Prostate gland (tissue), 2 donors: ENCODE data around the gene TESMIN. TPM values are rescaled to one million over a fixed set of nuclear protein-coding genes. Genes with fewer than 3 reads are reported as not detected.

Experiments used
- DNase-seq: peaks from one replicate; pipeline ENCODE4 v3.0.0-alpha.2; 2019; ENCODE audit warnings: low spot score
- H3K27ac ChIP-seq, 2 donors: fragments of 200-600 bp; sonication (generic); 2 replicates each; pipeline ENCODE4 v1.5.1; 2017 to 2019
- H3K27me3 ChIP-seq: fragments of 200-600 bp; sonication (generic); replicated peaks from 2 replicates; pipeline ENCODE4 v1.5.1; 2019; ENCODE audit not compliant: insufficient read depth
- H3K36me3 ChIP-seq, 2 donors: fragments of 200-600 bp; sonication (generic); 1 replicate in 1 of 2; 2 replicates in 1 of 2; pipeline versions ENCODE4 v1.5.1 to v1.8.1; 2017 to 2019
- H3K4me1 ChIP-seq: fragments of 200-600 bp; sonication (generic); replicated peaks from 2 replicates; pipeline ENCODE4 v1.5.1; 2019
- H3K4me3 ChIP-seq, 2 donors: fragments of 200-600 bp; sonication (generic); 2 replicates each; pipeline ENCODE4 v1.5.1; 2017 to 2019
- H3K9me3 ChIP-seq: fragments of 200-600 bp; sonication (generic); 2 replicates; pipeline ENCODE4 v1.5.1; 2017
- CTCF ChIP-seq, 4 experiments: fragments of 200-600 bp in 2 of 4; fragments of 450-650 bp in 2 of 4; sonication (generic) in 2 of 4; IDR thresholded peaks; 1 replicate in 3 of 4; 2 replicates in 1 of 4; pipeline ENCODE4 v1.5.1; 2016 to 2019; ENCODE audit warnings: antibody characterized with exemption in 4 of 4, mild to moderate bottlenecking in 2 of 4, moderate library complexity in 2 of 4
- POLR2A ChIP-seq: fragments of 450-650 bp; IDR thresholded peaks from one replicate; pipeline ENCODE4 v1.6.1; 2016; ENCODE audit warnings: antibody characterized with exemption, mild to moderate bottlenecking
- POLR2AphosphoS5 ChIP-seq: sonication (generic); formaldehyde crosslinking; IDR thresholded peaks from one replicate; pipeline ENCODE4 v1.6.1; 2017; ENCODE audit warnings: antibody characterized with exemption
- WGBS: methylation state at CpG from one replicate; pipeline ENCODE4 v1.1.5; 2018; 5-methylcytosine and 5-hydroxymethylcytosine counted together
- intact Hi-C: fragments of 100-400 bp; cut with DNase I; formaldehyde crosslinking; loops from one replicate; pipeline ENCODE4 v1.14.2; 2022
- total RNA-seq, 2 donors: library from RNA; depleted of rRNA; stranded (reverse); fragments of >200 nt; gene quantifications; one replicate each; pipeline ENCODE4 v1.1.0, GENCODE V29; 2016

The TESMIN gene
- total RNA-seq, 2 donors from 2014 or later = 20.6 to 24.5 TPM

DNA sequence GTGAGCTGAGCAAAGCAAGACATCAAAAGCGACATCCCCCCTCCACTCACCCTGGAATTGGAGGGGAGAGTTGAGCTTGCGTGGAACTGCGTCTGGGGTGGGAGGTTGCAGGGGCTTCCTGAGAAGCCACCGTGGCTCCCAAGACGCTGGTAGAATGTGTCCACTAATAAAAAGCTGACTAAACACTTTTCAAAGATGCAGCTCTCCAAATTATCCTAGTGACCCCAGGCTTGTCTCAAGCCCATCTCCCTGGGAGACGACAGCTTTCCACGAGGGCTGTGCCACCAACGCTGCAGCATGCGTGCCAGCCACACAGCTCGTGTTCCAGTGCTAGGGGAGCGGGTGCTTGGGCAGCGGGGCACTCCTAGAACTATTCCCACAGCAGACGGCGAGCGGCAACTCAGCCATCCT is 73.3 kb downstream of the TESMIN start:
- Histone ChIP-seq H3K9me3 (no peaks in the 10 kb centered on the region), H3K27ac (no peak overlapping the region), H3K27me3 (no peaks in the 10 kb centered on the region), H3K36me3 (no peaks in the 10 kb centered on the region), H3K4me3 (no peak overlapping the region), H3K4me1 (no peaks in the 10 kb centered on the region)
- TF ChIP-seq POLR2A = no peak
- no peak for TF ChIP-seq POLR2AphosphoS5
- no peak for TF ChIP-seq CTCF (IDR thresholded peaks at IDR 0.05)
- intact Hi-C loops = no loop called here
- DNase-seq = no peak
- 75% methylated on average over 15 of the region's 15 CpGs for WGBS

- no peaks in the 10 kb centered on the region for H3K4me1 ChIP-seq
- TF ChIP-seq POLR2A (no peak), CTCF (IDR thresholded peaks at IDR 0.05) (no peak), POLR2AphosphoS5 (no peak)
- 14% methylated on average over 5 of the region's 6 CpGs for WGBS
- intact Hi-C loops = no loop called here
- H3K36me3 ChIP-seq = no peaks in the 10 kb centered on the region
- no peak for DNase-seq
- H3K9me3 ChIP-seq = no peaks in the 10 kb centered on the region
- H3K4me3 ChIP-seq = no peak overlapping the region
- no peak overlapping the region for H3K27ac ChIP-seq
- H3K27me3 ChIP-seq = no peaks in the 10 kb centered on the region
Measured at GRCh38 chr11:68677432-68677831, 73.9 kb downstream of the TESMIN start.

DNA sequence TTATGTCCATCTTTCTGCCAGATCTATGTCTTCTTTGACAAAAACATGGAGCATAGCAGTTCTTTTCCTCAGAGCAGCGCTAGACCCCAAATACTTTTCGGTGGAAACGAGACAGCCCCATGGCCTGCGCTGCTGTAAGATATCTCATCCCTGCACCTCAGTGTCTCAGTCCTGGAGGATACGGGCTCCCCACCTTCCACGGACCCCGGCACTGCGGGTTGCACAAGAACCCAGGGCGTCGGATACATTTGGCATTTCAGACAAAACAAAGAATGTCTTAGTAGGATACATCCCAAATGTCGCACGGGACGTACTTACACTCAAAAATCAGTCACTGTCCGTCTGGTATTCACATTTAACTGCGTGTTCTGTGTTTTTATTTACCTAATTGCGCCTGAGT is 76.9 kb downstream of the TESMIN start:
- H3K4me3 ChIP-seq = no peak overlapping the region
- DNase-seq = no peak

GRCh38 chr11:68673991-68674390 is 77.3 kb downstream of the TESMIN start:
- Histone ChIP-seq H3K4me1 (no peaks in the 10 kb centered on the region), H3K9me3 (no peaks in the 10 kb centered on the region), H3K36me3 (no peaks in the 10 kb centered on the region), H3K27me3 (no peaks in the 10 kb centered on the region), H3K27ac (no peak overlapping the region), H3K4me3 (no peak overlapping the region)
- DNase-seq = no peak
- 90% methylated on average over 11 of the region's 11 CpGs for WGBS
- TF ChIP-seq POLR2AphosphoS5 (no peak), POLR2A (no peak), CTCF (IDR thresholded peaks at IDR 0.05) (no peak)
- intact Hi-C loops = no loop called here

More for the DNA sequence above, 76.9 kb downstream of the TESMIN start:
- WGBS = 93% methylated on average over 16 of the region's 16 CpGs
- intact Hi-C loops = no loop called here
- Histone ChIP-seq H3K36me3 (no peaks in the 10 kb centered on the region), H3K27me3 (no peaks in the 10 kb centered on the region), H3K27ac (no peak overlapping the region), H3K9me3 (no peaks in the 10 kb centered on the region), H3K4me1 (no peaks in the 10 kb centered on the region)
- TF ChIP-seq POLR2A = no peak
- no peak for TF ChIP-seq POLR2AphosphoS5
- TF ChIP-seq CTCF (IDR thresholded peaks at IDR 0.05) = no peak

DNA sequence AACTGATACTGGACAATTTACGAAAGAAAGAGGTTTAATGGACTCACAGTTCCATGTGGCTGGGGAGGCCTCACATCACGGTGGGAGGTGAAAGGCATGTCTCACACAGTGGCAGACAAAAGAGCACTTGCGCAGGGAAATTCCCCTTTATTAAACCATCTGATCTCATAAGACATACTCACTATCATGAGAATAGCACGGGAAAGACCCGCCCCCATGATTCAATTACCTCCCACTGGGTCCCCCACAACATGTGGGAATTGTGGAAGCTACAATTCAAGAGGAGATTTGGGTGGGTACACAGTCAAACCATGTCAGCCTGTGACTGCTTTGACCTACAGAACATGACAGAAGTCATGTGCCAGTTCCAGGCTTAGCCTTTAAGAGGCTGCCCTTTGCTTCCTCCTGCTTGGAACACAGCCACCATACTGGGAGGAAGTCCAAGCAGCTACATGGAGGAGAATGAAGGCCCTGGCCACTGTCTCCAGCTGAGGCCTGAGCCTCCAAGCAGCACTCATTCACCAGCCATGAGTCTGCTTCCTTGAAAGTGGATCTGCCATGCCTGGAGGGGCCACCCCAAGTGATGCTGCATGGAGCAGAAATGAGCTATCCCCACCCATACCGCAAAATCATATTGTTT is 77.9 kb downstream of the TESMIN start:
- H3K27me3 ChIP-seq = no peaks in the 10 kb centered on the region
- no peaks in the 10 kb centered on the region for H3K36me3 ChIP-seq
- intact Hi-C loops = no loop called here
- DNase-seq = no peak
- no peaks in the 10 kb centered on the region for H3K4me1 ChIP-seq
- 86% methylated on average over 6 of the region's 6 CpGs for WGBS
- H3K4me3 ChIP-seq = no peak overlapping the region
- H3K27ac ChIP-seq = no peak overlapping the region
- TF ChIP-seq CTCF (IDR thresholded peaks at IDR 0.05) (no peak), POLR2AphosphoS5 (no peak), POLR2A (no peak)
- H3K9me3 ChIP-seq = no peaks in the 10 kb centered on the region
